Stimulated activated CD4-positive, alpha-beta T cell treated with anti-CD3 and anti-CD28 coated beads, Interleukin-12 subunit alpha, Interleukin-12 subunit beta, amount 100 ng/mL, for 48 hours (primary cell): ENCODE measurements around the gene LYSMD1.
"Not testable (repeated sequence)": the region's sequence is repeated elsewhere in the genome, so short reads cannot be mapped to it uniquely, and the experiment has no call there.

Experiments
- DNase-seq, 3 donors: peaks; one replicate each; pipeline ENCODE4 v3.0.0-alpha.2; 2020; ENCODE audit warnings: low read depth in 2 of 3, low spot score in 1 of 3

LYSMD1 gene

GRCh38 chr1:151165738-151166504 is at the start of gene LYSMD1, which contains the start of gene SCNM1:
LYSMD1 (minus strand) TSS chr1:151165902; CDS start chr1:151165258, 644 bp downstream.
SCNM1 (plus strand) TSS chr1:151166144; CDS start chr1:151166153, 9 bp downstream.
- DNase-seq, result peak; percentile 95 to 97 (median 97)

GRCh38 chr1:151213560-151213959 is 47.9 kb upstream of the LYSMD1 start:
- no peak for DNase-seq

- DNase-seq, result no peak
These were observed 46.4 kb upstream of the LYSMD1 start for GRCh38 chr1:151211972-151212705.

- DNase-seq, result no peak
These were observed 45.1 kb upstream of the LYSMD1 start for GRCh38 chr1:151210830-151211229.

GRCh38 chr1:151205381-151205965 is 39.8 kb upstream of the LYSMD1 start:
- not testable (repeated sequence) for DNase-seq

GRCh38 chr1:151199873-151200581 is 34.3 kb upstream of the LYSMD1 start:
- peak in 1 of 3 donors; percentile 33 for DNase-seq

- peak; percentile 94 to 99 (median 97) for DNase-seq
These were observed 32.8 kb upstream of the LYSMD1 start, which contains the start of gene PIP5K1A for GRCh38 chr1:151198254-151199127. PIP5K1A (plus strand) TSS chr1:151198552; CDS start chr1:151198997, 445 bp downstream.

GRCh38 chr1:151197863-151198253 is 32.2 kb upstream of the LYSMD1 start:
- no peak for DNase-seq

- peak in 2 of 3 donors; percentile 43 to 46 for DNase-seq
These were observed 30.6 kb upstream of the LYSMD1 start for GRCh38 chr1:151196292-151196800.

- DNase-seq, result not testable (repeated sequence)
These were observed 29.3 kb upstream of the LYSMD1 start for GRCh38 chr1:151194894-151195594.

- no peak for DNase-seq
These were observed 28.2 kb upstream of the LYSMD1 start for GRCh38 chr1:151193856-151194255.

- DNase-seq, result no peak
These were observed 27.6 kb upstream of the LYSMD1 start for GRCh38 chr1:151193304-151193703.

GRCh38 chr1:151192047-151192446 is 26.3 kb upstream of the LYSMD1 start:
- no peak for DNase-seq

- peak; percentile 72 to 81 (median 74) for DNase-seq
These were observed 24.1 kb upstream of the LYSMD1 start, which contains the start of gene VPS72 for GRCh38 chr1:151189637-151190445. VPS72 (minus strand) TSS chr1:151190197; CDS start chr1:151190121, 76 bp downstream.

GRCh38 chr1:151188667-151189066 is 23.0 kb upstream of the LYSMD1 start:
- DNase-seq, result not testable (repeated sequence)

- DNase-seq, result no peak
These were observed 21.5 kb upstream of the LYSMD1 start for GRCh38 chr1:151187205-151187604.

GRCh38 chr1:151184211-151184610 is 18.5 kb upstream of the LYSMD1 start:
- no peak for DNase-seq

GRCh38 chr1:151176514-151177045 is 10.9 kb upstream of the LYSMD1 start:
- DNase-seq, result no peak
